NCI-H1105 treated with DMSO at 0.1 percent for 48 hours (cell line): ENCODE measurements around the gene IQCB1.
A peak's percentile ranks its signal among the peaks of the same experiment; 100 is the strongest.
"Not testable (repeated sequence)": the region's sequence is repeated elsewhere in the genome, so short reads cannot be mapped to it uniquely, and the experiment has no call there.

Source experiments
- DNase-seq: peaks from one replicate; lab custom pipeline; 2025; lab: John Stamatoyannopoulos, UW

Gene IQCB1

GRCh38 chr3:121834671-121835464, at the start of gene IQCB1, which contains the start of gene EAF2:
Gene IQCB1, minus strand, starts transcription at chr3:121835060. Its CDS starts 6,100 bp downstream, at chr3:121828960.
Gene EAF2, plus strand, starts transcription at chr3:121835209. Its CDS starts 77 bp downstream, at chr3:121835286.
- DNase-seq, result peak; percentile 98

- DNase-seq, result peak; percentile 32
Observed at GRCh38 chr3:121883507-121883906, 48.6 kb upstream of the IQCB1 start.

GRCh38 chr3:121878411-121878810, 43.6 kb upstream of the IQCB1 start:
- no peak for DNase-seq

GRCh38 chr3:121871430-121871829, 36.6 kb upstream of the IQCB1 start:
- no peak for DNase-seq

GRCh38 chr3:121870717-121871116, 35.9 kb upstream of the IQCB1 start:
- no peak for DNase-seq

GRCh38 chr3:121869736-121870135, 34.9 kb upstream of the IQCB1 start:
- DNase-seq, result no peak

GRCh38 chr3:121863801-121864200, 28.9 kb upstream of the IQCB1 start:
- no peak for DNase-seq

- DNase-seq, result not testable (repeated sequence)
Observed at GRCh38 chr3:121863247-121863646, 28.4 kb upstream of the IQCB1 start.

GRCh38 chr3:121857778-121858177, 22.9 kb upstream of the IQCB1 start:
- DNase-seq, result not testable (repeated sequence)

- no peak for DNase-seq
Observed at GRCh38 chr3:121855555-121855954, 20.7 kb upstream of the IQCB1 start.

- DNase-seq, result no peak
Observed at GRCh38 chr3:121852256-121852655, 17.4 kb upstream of the IQCB1 start.

- no peak for DNase-seq
Observed at GRCh38 chr3:121844892-121845291, 10.0 kb upstream of the IQCB1 start.

- no peak for DNase-seq
Observed at GRCh38 chr3:121839962-121840361, 5.1 kb upstream of the IQCB1 start.

- no peak for DNase-seq
Observed at GRCh38 chr3:121836481-121836880, 1.6 kb upstream of the IQCB1 start.

- no peak for DNase-seq
Observed at GRCh38 chr3:121836064-121836463, 1.2 kb upstream of the IQCB1 start.

- DNase-seq, result peak; percentile 62
Observed at GRCh38 chr3:121835465-121835801, 573 bp upstream of the IQCB1 start.

GRCh38 chr3:121834157-121834670, 646 bp downstream of the IQCB1 start:
- DNase-seq, result no peak

GRCh38 chr3:121822973-121823372, 11.9 kb downstream of the IQCB1 start:
- no peak for DNase-seq

- no peak for DNase-seq
Observed at GRCh38 chr3:121821421-121822199, 13.2 kb downstream of the IQCB1 start.

GRCh38 chr3:121819236-121819635, 15.6 kb downstream of the IQCB1 start:
- DNase-seq, result no peak

GRCh38 chr3:121818578-121818977, 16.3 kb downstream of the IQCB1 start:
- no peak for DNase-seq

GRCh38 chr3:121817753-121818152, 17.1 kb downstream of the IQCB1 start:
- no peak for DNase-seq

GRCh38 chr3:121809249-121809648, 25.6 kb downstream of the IQCB1 start:
- no peak for DNase-seq
